Hepatocyte (in vitro differentiated cells): ENCODE measurements around the gene XYLT1. TPM values are rescaled to one million over a fixed set of nuclear protein-coding genes. Genes with fewer than 3 reads are reported as not detected.

Experiments
- DNase-seq: peaks from one replicate; pipeline ENCODE4 v3.0.0-alpha.2; 2016; ENCODE audit warnings: low spot score
- H2AFZ ChIP-seq: fragments of 200-600 bp; sonication (generic); 2 replicates; pipeline ENCODE4 v1.6.0; 2016; ENCODE audit warnings: antibody characterized with exemption, mild to moderate bottlenecking
- H3K27ac ChIP-seq: fragments of 200-600 bp; sonication (generic); 2 replicates; pipeline ENCODE4 v1.5.1; 2016; ENCODE audit warnings: mild to moderate bottlenecking
- H3K27me3 ChIP-seq: fragments of 200-600 bp; sonication (generic); 2 replicates; pipeline ENCODE4 v1.6.1; 2016
- H3K36me3 ChIP-seq: fragments of 200-600 bp; sonication (generic); replicated peaks from 2 replicates; pipeline ENCODE4 v1.5.1; 2016; ENCODE audit warnings: low read depth; ENCODE audit not compliant: insufficient read depth
- H3K4me1 ChIP-seq: fragments of 200-600 bp; sonication (generic); 2 replicates; pipeline ENCODE4 v1.5.1; 2016; ENCODE audit warnings: mild to moderate bottlenecking, moderate library complexity; ENCODE audit not compliant: insufficient read depth
- H3K4me2 ChIP-seq: fragments of 200-600 bp; sonication (generic); 2 replicates; pipeline ENCODE4 v1.6.0; 2016
- H3K4me3 ChIP-seq: fragments of 200-600 bp; sonication (generic); 2 replicates; pipeline ENCODE4 v1.5.1; 2016; ENCODE audit warnings: mild to moderate bottlenecking
- H3K79me2 ChIP-seq: fragments of 200-600 bp; sonication (generic); 2 replicates; pipeline ENCODE4 v1.6.0; 2017; ENCODE audit warnings: mild to moderate bottlenecking
- H3K9me2 ChIP-seq: fragments of 200-600 bp; sonication (generic); replicated peaks from 2 replicates; pipeline ENCODE4 v1.6.0; 2017; ENCODE audit warnings: mild to moderate bottlenecking; ENCODE audit not compliant: insufficient read depth
- H3K9me3 ChIP-seq: fragments of 200-600 bp; sonication (generic); 2 replicates; pipeline ENCODE4 v1.5.1; 2016; ENCODE audit warnings: low read depth, mild to moderate bottlenecking
- H4K20me1 ChIP-seq: fragments of 200-600 bp; sonication (generic); 2 replicates; pipeline ENCODE4 v1.6.0; 2016; ENCODE audit warnings: mild to moderate bottlenecking; ENCODE audit not compliant: insufficient read depth, poor library complexity, severe bottlenecking
- EZH2 ChIP-seq: fragments of 200-600 bp; sonication (generic); IDR thresholded peaks from 2 replicates; pipeline ENCODE4 v1.6.1; 2016; ENCODE audit warnings: antibody characterized with exemption, mild to moderate bottlenecking, borderline replicate concordance
- EZH2phosphoT487 ChIP-seq: fragments of 200-600 bp; sonication (generic); IDR thresholded peaks from one replicate; pipeline ENCODE4 v1.6.1; 2018; ENCODE audit warnings: antibody characterized with exemption, mild to moderate bottlenecking, low read depth, moderate library complexity; ENCODE audit not compliant: unreplicated experiment, severe bottlenecking
- WGBS: methylation state at CpG from one replicate; pipeline ENCODE4 v1.1.6; 2016; ENCODE audit warnings: low lambda C conversion rate; ENCODE audit errors: missing lambda C conversion rate; 5-methylcytosine and 5-hydroxymethylcytosine counted together
- polyA plus RNA-seq: library from polyadenylated mRNA; unstranded; fragments of >200 nt; fragmentation: Nextera tagmentation; extraction: Ambion mirVana; gene quantifications from 2 replicates; pipeline ENCODE4 v1.2.1, GENCODE V29; 2016
- total RNA-seq: library from RNA; depleted of rRNA; stranded (reverse); fragments of >200 nt; gene quantifications from 2 replicates; pipeline ENCODE4 v1.2.3, GENCODE V29; 2014
- TF ChIP-seq, protein P1 (sequence below): fragments of 200-600 bp; sonication (generic); IDR thresholded peaks from 2 replicates; pipeline ENCODE4 v1.5.1; 2016; ENCODE audit warnings: antibody characterized with exemption, mild to moderate bottlenecking; ENCODE audit not compliant: poor library complexity

The XYLT1 gene
- total and polyA plus RNA-seq, 2 experiments from 2014 or later, result 6.9 to 13.7 TPM

DNA sequence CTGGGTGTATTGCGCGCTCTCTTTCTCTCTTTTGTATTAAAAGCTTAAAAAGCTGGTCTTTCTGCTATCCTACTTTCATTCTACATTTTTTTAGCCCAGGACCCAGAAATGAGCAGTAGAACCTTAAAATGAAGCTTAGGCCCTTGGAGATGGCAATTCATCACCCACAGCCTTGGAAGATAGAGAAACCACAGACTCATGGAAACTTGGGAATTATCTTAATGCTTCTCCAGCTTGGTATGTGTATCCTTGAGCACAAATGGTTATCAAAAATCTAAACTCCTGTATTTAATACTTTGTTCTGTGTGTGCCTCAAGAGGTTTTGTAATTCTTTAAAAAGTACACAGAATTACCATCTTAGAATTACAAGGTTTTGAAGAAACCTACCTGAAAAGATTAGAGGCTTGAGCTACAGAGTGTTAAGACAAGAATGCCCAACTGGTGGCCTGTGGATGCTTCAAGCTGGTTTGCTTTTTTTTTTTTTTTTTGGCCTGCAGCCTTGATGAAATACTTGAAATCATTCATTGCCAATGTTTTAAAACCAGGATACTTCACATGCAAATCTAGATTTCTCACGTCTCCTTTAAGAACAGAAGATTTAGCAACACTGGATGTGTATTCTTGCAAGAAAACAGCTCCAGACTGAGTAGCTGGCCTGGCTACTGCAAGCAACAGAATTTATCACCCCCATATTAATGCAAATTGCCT is 105.0 kb downstream of the XYLT1 start:
- no peak overlapping the region for H2AFZ ChIP-seq
- no peaks in the 10 kb centered on the region for H3K9me3 ChIP-seq
- 80% methylated on average over 3 of the region's 3 CpGs for WGBS
- no peaks in the 10 kb centered on the region for H3K9me2 ChIP-seq
- H4K20me1 ChIP-seq, result peaks cover 3% of the 10 kb centered on the region
- no peak overlapping the region for H3K4me2 ChIP-seq
- H3K27me3 ChIP-seq, result no peaks in the 10 kb centered on the region
- no peak for DNase-seq
- no peak overlapping the region for H3K4me3 ChIP-seq
- H3K4me1 ChIP-seq, result peaks cover 37% of the 10 kb centered on the region
- TF ChIP-seq, protein P1, sequence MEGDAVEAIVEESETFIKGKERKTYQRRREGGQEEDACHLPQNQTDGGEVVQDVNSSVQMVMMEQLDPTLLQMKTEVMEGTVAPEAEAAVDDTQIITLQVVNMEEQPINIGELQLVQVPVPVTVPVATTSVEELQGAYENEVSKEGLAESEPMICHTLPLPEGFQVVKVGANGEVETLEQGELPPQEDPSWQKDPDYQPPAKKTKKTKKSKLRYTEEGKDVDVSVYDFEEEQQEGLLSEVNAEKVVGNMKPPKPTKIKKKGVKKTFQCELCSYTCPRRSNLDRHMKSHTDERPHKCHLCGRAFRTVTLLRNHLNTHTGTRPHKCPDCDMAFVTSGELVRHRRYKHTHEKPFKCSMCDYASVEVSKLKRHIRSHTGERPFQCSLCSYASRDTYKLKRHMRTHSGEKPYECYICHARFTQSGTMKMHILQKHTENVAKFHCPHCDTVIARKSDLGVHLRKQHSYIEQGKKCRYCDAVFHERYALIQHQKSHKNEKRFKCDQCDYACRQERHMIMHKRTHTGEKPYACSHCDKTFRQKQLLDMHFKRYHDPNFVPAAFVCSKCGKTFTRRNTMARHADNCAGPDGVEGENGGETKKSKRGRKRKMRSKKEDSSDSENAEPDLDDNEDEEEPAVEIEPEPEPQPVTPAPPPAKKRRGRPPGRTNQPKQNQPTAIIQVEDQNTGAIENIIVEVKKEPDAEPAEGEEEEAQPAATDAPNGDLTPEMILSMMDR, result no peak
- TF ChIP-seq EZH2 (no peak), EZH2phosphoT487 (no peak)
- peaks cover 24% of the 10 kb centered on the region for H3K79me2 ChIP-seq
- no peaks in the 10 kb centered on the region for H3K36me3 ChIP-seq
- H3K27ac ChIP-seq, result peak overlapping the region; percentile 3

DNA sequence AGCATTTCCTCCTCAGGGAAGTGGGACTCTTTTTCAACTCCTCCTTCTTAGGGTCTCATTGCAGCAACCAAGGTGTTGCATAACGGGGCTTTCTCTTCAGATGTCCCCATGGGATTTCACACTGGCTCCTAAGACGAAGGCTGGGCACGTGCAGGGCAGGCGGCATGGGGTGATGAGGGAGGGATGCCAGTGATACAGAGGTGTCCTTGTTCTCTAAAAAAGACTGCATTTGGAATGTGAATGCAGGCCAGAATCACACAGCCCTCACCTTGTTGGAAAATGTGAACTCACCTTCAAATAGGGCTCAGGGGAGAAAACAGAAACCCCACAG is 105.6 kb downstream of the XYLT1 start:
- Histone ChIP-seq H3K79me2 (peaks cover 24% of the 10 kb centered on the region), H3K27me3 (no peaks in the 10 kb centered on the region), H3K9me3 (no peaks in the 10 kb centered on the region), H3K4me3 (no peak overlapping the region), H3K36me3 (no peaks in the 10 kb centered on the region), H3K4me1 (peaks cover 37% of the 10 kb centered on the region), H3K9me2 (no peaks in the 10 kb centered on the region), H3K27ac (peak overlapping the region; percentile 3), H3K4me2 (peak overlapping the region; percentile 4), H4K20me1 (peaks cover 3% of the 10 kb centered on the region), H2AFZ (no peak overlapping the region)
- 70% methylated on average over 4 of the region's 4 CpGs for WGBS
- DNase-seq, result no peak
- TF ChIP-seq EZH2phosphoT487 (no peak), EZH2 (no peak)
- TF ChIP-seq, protein P1, result no peak

DNA sequence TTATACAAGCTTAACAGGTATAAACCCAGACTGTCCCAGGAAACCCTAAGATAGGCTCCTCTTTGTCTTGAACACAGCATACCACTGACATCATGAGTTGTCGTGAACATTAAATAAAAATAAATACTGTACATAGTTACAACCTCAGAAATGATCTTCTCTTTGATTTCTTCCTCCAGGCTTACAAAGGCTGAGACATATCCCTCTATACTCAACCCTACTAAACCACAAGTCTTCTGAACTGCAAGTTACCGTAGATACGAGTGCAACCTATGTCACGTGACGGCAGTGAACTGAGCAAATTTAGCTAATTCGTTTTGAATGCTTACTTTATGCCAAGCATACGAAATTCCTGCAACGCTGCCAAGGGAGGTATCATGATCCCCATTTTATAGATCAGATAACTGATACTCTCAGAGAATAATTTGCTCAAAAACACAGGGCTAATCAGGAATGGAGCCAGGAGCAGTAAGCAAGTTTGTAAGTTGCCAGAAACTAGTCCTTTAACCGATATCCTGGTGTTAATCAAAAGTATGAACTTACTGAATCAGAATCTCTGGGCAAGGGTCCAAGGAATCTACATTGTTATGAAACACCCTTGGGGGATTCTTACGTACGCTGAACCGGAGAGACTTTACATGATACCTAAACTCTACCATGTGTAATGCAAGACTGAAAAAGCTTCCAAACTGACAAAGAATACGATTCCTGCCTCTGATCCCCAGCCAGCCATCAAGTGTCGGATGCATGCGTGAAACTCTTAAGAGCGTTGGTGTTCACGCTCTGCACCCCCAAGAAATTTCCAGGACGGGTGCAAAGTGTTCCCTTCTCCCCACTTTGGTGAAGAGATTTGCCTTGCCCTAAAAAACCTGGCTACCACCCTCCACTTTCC is 106.2 kb downstream of the XYLT1 start:
- Histone ChIP-seq H3K4me2 (peak overlapping the region; percentile 4), H2AFZ (no peak overlapping the region)
- 56% methylated on average over 18 of the region's 18 CpGs for WGBS

More for the DNA sequence above, 106.2 kb downstream of the XYLT1 start:
- Histone ChIP-seq H3K27ac (peak overlapping the region; percentile 13), H3K36me3 (no peaks in the 10 kb centered on the region), H3K79me2 (peaks cover 24% of the 10 kb centered on the region), H3K4me3 (no peak overlapping the region), H3K9me3 (no peaks in the 10 kb centered on the region), H3K4me1 (peaks cover 37% of the 10 kb centered on the region), H3K27me3 (no peaks in the 10 kb centered on the region), H3K9me2 (no peaks in the 10 kb centered on the region), H4K20me1 (peaks cover 3% of the 10 kb centered on the region)
- DNase-seq, result peak; percentile 27
- TF ChIP-seq EZH2, result no peak
- TF ChIP-seq EZH2phosphoT487, result no peak
- TF ChIP-seq, protein P1, result no peak
